Brain microvascular endothelial cell (primary cell): ENCODE measurements around the gene COL11A2.

Experiments used
- DNase-seq: peaks from one replicate; pipeline ENCODE4 v3.0.0-alpha.2; 2020
- H3K27ac ChIP-seq: fragments of 250-450 bp; sonication (Bioruptor Pico); 2 replicates; pipeline ENCODE4 v1.5.1; 2020; ENCODE audit warnings: mild to moderate bottlenecking, moderate library complexity
- H3K27me3 ChIP-seq: fragments of 250-450 bp; sonication (Bioruptor Pico); replicated peaks from 2 replicates; pipeline ENCODE4 v1.5.1; 2020; ENCODE audit warnings: mild to moderate bottlenecking
- H3K36me3 ChIP-seq: fragments of 250-450 bp; sonication (Bioruptor Pico); replicated peaks from 2 replicates; pipeline ENCODE4 v1.5.1; 2020; ENCODE audit warnings: mild to moderate bottlenecking
- H3K4me3 ChIP-seq: 2 replicates; pipeline ENCODE4 v1.5.1; 2011; ENCODE audit warnings: low read depth, mild to moderate bottlenecking, control low read depth, low read length, moderate library complexity
- in situ Hi-C: cut with HindIII; loops from 2 replicates; pipeline ENCODE4 v1.10.0; 2017; ENCODE audit warnings: low sequenced_read_pairs, low pct_ligation_motif_present
- TF ChIP-seq, protein P1 (sequence below): IDR thresholded peaks from 2 replicates; pipeline ENCODE4 v1.5.1; 2011; ENCODE audit warnings: low read depth, mild to moderate bottlenecking, moderate library complexity, low read length, control low read depth, inconsistent platforms; ENCODE audit errors: missing control alignments

Gene COL11A2

DNA sequence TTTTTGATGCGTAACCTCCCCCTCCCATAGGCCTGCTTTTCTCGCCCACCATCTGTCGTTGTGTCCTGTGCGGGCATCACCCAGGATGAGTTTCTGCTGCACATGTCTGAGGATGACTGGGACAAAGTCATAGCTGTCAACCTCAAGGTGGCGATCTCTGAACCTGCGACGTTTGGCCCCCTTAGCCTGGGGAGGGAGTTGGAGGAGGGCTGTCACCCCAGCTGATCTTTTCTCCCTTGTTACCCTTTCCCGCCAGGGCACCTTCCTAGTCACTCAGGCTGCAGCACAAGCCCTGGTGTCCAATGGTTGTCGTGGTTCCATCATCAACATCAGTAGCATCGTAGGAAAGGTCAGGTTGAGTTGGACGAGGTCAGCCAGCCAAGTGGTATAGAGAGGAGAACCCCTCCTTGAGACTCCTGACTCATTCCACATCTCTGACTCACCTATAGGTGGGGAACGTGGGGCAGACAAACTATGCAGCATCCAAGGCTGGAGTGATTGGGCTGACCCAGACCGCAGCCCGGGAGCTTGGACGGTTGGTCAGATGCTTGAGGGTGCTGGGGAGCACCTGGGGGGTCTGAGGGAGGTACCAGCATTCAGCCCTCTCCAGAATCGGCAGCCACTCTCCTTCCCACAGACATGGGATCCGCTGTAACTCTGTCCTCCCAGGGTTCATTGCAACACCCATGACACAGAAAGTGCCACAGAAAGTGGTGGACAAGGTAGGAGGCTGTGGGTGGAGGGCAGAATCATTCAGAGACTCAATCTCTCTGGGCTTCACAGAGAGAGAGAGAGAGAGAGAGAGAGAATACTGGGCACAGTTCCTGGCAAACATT, 13.1 kb upstream of the COL11A2 start:
- TF ChIP-seq, protein P1, sequence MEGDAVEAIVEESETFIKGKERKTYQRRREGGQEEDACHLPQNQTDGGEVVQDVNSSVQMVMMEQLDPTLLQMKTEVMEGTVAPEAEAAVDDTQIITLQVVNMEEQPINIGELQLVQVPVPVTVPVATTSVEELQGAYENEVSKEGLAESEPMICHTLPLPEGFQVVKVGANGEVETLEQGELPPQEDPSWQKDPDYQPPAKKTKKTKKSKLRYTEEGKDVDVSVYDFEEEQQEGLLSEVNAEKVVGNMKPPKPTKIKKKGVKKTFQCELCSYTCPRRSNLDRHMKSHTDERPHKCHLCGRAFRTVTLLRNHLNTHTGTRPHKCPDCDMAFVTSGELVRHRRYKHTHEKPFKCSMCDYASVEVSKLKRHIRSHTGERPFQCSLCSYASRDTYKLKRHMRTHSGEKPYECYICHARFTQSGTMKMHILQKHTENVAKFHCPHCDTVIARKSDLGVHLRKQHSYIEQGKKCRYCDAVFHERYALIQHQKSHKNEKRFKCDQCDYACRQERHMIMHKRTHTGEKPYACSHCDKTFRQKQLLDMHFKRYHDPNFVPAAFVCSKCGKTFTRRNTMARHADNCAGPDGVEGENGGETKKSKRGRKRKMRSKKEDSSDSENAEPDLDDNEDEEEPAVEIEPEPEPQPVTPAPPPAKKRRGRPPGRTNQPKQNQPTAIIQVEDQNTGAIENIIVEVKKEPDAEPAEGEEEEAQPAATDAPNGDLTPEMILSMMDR: no peak
- in situ Hi-C loops: no loop called here
- peak overlapping the region; percentile 67 for H3K4me3 ChIP-seq
- no peaks in the 10 kb centered on the region for H3K27me3 ChIP-seq
- peaks cover 32% of the 10 kb centered on the region for H3K36me3 ChIP-seq
- no peak for DNase-seq
- peak overlapping the region; percentile 56 for H3K27ac ChIP-seq

DNA sequence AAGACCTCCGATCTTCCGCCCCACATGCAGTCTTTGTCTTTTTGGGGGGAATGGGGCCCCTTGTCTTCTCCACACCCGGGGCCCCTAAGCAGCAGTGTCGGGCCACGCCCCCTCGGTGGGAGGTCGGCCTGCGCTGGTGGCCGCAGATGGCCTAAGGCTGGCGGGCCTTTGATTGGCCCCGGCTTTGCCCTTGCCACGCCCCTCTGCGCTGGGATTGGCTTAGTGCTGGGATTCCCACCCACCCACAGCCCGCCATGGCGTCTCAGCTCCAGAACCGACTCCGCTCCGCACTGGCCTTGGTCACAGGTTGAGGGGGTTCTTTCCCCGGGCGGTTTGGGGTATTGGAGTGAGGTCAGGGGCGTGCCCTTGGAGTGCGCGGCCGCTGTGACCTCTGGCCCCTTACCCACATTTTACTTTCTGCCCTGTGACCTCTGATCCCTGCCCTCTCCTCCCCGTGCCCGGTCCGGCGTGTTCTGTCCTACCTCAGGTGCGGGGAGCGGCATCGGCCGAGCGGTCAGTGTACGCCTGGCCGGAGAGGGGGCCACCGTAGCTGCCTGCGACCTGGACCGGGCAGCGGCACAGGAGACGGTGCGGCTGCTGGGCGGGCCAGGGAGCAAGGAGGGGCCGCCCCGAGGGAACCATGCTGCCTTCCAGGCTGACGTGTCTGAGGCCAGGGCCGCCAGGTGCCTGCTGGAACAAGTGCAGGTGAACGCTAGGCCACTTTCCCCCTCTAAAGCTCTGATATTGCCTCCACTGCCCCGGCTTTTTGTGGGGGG, 12.3 kb upstream of the COL11A2 start, which contains the start of gene HSD17B8:
Gene HSD17B8 (plus strand): TSS at position 241 of the 776 bp plus-strand sequence. CDS start 14 bp downstream, at position 255.
- TF ChIP-seq, protein P1: no peak
- H3K4me3 ChIP-seq: peak within 1 kb of the TSS; percentile 67
- peak; percentile 91 for DNase-seq
- H3K27me3 ChIP-seq: no peaks in the 10 kb centered on the region
- in situ Hi-C loops: no loop called here
- peaks cover 29% of the 10 kb centered on the region for H3K36me3 ChIP-seq
- peak within 1 kb of the TSS; percentile 56 for H3K27ac ChIP-seq

DNA sequence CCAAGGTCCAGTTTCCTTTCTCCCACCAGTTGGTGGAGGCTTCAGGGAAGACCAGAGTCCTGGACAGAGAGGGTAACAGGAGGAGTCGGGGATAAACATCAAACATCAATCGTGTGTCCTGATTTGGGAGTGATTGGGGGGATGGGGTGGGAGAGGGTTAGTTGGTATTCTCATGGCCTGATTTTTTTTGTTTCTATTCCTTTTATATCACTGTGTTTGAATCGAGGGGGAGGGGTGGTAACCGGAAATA, 11.8 kb upstream of the COL11A2 start:
- peak overlapping the region; percentile 15 for H3K4me3 ChIP-seq
- H3K27ac ChIP-seq: no peak overlapping the region
- TF ChIP-seq, protein P1: no peak
- in situ Hi-C loops: no loop called here
- DNase-seq: no peak
- peaks cover 29% of the 10 kb centered on the region for H3K36me3 ChIP-seq
- no peaks in the 10 kb centered on the region for H3K27me3 ChIP-seq

DNA sequence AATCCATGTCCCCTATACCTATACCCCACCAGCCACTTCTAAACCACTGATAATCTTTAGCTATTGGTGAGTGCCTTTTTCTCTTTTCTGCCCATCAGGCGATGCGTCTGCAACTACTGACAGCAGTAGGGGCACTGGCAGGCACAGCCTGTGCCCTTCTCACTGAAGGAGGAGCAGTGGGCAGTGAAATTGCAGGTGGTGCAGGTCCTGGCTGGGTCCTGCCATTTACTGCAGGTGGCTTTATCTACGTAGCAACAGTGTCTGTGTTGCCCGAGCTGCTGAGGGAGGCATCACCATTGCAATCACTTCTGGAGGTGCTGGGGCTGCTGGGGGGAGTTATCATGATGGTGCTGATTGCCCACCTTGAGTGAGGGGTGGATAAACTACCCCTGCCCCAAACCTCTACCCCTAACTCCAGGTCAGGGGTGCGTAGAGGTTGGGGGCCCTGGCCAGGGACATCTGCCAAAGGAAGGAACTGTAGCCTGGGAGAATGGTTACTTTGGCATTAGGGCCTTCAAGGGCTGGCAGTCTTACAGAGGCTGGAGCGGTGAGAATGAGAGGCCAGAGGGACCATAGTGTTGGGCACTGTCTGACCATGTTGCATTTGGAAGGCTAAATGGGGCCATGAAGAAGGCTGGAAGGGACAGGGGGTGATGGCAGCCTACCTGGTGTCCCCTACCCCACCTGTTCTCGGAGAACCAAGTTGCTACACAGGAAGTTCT, 11.3 kb upstream of the COL11A2 start:
- TF ChIP-seq, protein P1: no peak
- H3K27me3 ChIP-seq: no peaks in the 10 kb centered on the region
- H3K4me3 ChIP-seq: peak overlapping the region; percentile 15
- in situ Hi-C loops: no loop called here
- H3K27ac ChIP-seq: no peak overlapping the region
- H3K36me3 ChIP-seq: peaks cover 29% of the 10 kb centered on the region
- no peak for DNase-seq

DNA sequence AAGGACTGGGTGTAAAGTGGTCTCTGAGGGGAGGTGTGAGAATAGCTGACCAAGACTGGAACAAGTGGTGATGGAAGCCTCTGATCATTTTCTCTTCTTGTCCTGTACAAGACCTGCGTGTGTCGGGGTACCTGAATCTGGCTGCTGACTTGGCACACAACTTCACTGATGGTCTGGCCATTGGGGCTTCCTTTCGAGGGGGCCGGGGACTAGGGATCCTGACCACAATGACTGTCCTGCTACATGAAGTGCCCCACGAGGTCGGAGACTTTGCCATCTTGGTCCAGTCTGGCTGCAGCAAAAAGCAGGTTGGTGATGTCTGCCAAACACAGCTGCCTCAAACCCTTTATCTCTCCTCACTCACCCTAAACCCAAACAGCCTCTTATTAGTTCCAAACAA, 10.5 kb upstream of the COL11A2 start:
- Histone ChIP-seq H3K4me3 (no peak overlapping the region), H3K27ac (no peak overlapping the region), H3K36me3 (peaks cover 30% of the 10 kb centered on the region), H3K27me3 (no peaks in the 10 kb centered on the region)
- in situ Hi-C loops: no loop called here
- TF ChIP-seq, protein P1: no peak
- no peak for DNase-seq
